Tibial artery (tissue), 4 donors: Measurements from ENCODE around the gene SLC43A2.

ENCODE experiments used
- DNase-seq, 2 donors: peaks; one replicate each; pipeline ENCODE4 v3.0.0-alpha.2; 2019
- H3K27ac ChIP-seq, 2 donors: fragments of 200-600 bp; sonication (generic) in 1 of 2; 1 replicate in 1 of 2; 2 replicates in 1 of 2; pipeline ENCODE4 v1.5.1; 2018 to 2019; ENCODE audit warnings: mild to moderate bottlenecking in 1 of 2
- H3K27me3 ChIP-seq, 2 donors: fragments of 200-600 bp; sonication (generic) in 1 of 2; one replicate each; pipeline versions ENCODE4 v1.5.1 to v1.6.0; 2016 to 2019
- H3K36me3 ChIP-seq, 3 donors: fragments of 200-600 bp; sonication (generic) in 2 of 3; one replicate each; pipeline ENCODE4 v1.5.1; 2016 to 2019; ENCODE audit warnings: mild to moderate bottlenecking in 2 of 3
- H3K4me1 ChIP-seq, 4 donors: fragments of 200-600 bp; sonication (generic) in 2 of 4; 1 replicate in 3 of 4; 2 replicates in 1 of 4; pipeline ENCODE4 v1.5.1; 2016 to 2019
- H3K4me3 ChIP-seq, 2 donors: fragments of 200-600 bp; sonication (generic) in 1 of 2; 1 replicate in 1 of 2; 2 replicates in 1 of 2; pipeline ENCODE4 v1.5.1; 2018 to 2019; ENCODE audit warnings: mild to moderate bottlenecking in 2 of 2
- H3K9me3 ChIP-seq, 3 donors: fragments of 200-600 bp; sonication (generic) in 1 of 3; one replicate each; pipeline ENCODE4 v1.5.1; 2016 to 2019
- intact Hi-C: fragments of 100-400 bp; cut with DNase I; formaldehyde crosslinking; loops from one replicate; pipeline ENCODE4 v1.15.0; 2023; ENCODE audit warnings: low total_unique reads
- TF ChIP-seq, protein P1 (sequence below), 2 experiments: fragments of 200-600 bp in 1 of 2; fragments of 450-650 bp in 1 of 2; IDR thresholded peaks; one replicate each; pipeline ENCODE4 v1.5.1; 2017 to 2019; ENCODE audit warnings: antibody characterized with exemption in 2 of 2, mild to moderate bottlenecking in 1 of 2, moderate library complexity in 1 of 2

SLC43A2 gene

DNA sequence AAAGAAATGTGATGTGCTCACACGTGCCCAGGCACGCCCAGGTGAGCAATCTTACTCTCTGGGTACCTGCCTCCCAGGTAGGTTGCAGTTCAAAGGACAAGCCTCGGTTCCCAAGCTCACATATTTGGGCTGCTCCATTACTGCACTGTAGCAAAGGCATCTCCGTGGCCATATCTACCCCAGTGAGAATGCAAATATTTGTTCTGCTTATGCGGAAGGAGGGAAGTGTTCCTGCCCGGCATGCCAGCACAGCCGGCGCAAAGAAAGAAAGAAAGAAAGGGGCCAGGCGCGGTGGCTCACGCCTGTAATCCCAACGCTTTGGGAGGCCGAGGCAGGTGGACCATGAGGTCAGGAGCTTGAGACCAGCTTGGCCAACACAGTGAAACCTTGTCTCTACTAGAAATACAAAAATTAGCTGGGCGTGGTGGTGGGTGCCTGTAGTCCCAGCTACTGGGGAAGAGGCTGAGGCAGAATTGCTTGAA lies 30.7 kb downstream of the SLC43A2 start:
- DNase-seq: no peak
- no peak overlapping the region for H3K4me3 ChIP-seq
- no peaks in the 10 kb centered on the region for H3K4me1 ChIP-seq
- H3K27ac ChIP-seq: no peak overlapping the region
- peaks cover 0 to 13% (median 0%) of the 10 kb centered on the region in 3 donors for H3K36me3 ChIP-seq
- intact Hi-C loops: no loop called here
- no peaks in the 10 kb centered on the region for H3K9me3 ChIP-seq
- TF ChIP-seq, protein P1, sequence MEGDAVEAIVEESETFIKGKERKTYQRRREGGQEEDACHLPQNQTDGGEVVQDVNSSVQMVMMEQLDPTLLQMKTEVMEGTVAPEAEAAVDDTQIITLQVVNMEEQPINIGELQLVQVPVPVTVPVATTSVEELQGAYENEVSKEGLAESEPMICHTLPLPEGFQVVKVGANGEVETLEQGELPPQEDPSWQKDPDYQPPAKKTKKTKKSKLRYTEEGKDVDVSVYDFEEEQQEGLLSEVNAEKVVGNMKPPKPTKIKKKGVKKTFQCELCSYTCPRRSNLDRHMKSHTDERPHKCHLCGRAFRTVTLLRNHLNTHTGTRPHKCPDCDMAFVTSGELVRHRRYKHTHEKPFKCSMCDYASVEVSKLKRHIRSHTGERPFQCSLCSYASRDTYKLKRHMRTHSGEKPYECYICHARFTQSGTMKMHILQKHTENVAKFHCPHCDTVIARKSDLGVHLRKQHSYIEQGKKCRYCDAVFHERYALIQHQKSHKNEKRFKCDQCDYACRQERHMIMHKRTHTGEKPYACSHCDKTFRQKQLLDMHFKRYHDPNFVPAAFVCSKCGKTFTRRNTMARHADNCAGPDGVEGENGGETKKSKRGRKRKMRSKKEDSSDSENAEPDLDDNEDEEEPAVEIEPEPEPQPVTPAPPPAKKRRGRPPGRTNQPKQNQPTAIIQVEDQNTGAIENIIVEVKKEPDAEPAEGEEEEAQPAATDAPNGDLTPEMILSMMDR (IDR thresholded peaks at IDR 0.05): no peak
- no peaks in the 10 kb centered on the region for H3K27me3 ChIP-seq

DNA sequence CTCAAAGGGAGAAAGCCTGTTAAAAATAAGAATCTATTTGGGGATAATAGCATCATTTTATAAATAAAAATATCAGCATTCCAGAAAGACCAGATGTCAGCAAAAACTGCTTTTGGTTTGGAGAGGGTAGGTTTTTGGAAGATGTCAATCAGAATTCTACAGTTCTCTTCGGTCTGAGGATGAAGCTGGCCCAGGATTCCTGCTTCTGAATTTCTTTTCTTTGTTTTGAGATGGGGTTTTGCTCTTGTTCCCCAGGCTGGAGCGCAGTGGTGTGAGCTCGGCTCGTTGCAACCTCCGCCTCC lies 35.1 kb downstream of the SLC43A2 start:
- peaks cover 0 to 22% (median 0%) of the 10 kb centered on the region in 3 donors for H3K36me3 ChIP-seq
- H3K27me3 ChIP-seq: no peaks in the 10 kb centered on the region
- intact Hi-C loops: no loop called here
- H3K4me3 ChIP-seq: no peak overlapping the region
- no peak for DNase-seq
- H3K9me3 ChIP-seq: no peaks in the 10 kb centered on the region
- peaks cover 0 to 27% (median 17%) of the 10 kb centered on the region in 4 donors for H3K4me1 ChIP-seq
- no peak overlapping the region for H3K27ac ChIP-seq
- TF ChIP-seq, protein P1 (IDR thresholded peaks at IDR 0.05): no peak

DNA sequence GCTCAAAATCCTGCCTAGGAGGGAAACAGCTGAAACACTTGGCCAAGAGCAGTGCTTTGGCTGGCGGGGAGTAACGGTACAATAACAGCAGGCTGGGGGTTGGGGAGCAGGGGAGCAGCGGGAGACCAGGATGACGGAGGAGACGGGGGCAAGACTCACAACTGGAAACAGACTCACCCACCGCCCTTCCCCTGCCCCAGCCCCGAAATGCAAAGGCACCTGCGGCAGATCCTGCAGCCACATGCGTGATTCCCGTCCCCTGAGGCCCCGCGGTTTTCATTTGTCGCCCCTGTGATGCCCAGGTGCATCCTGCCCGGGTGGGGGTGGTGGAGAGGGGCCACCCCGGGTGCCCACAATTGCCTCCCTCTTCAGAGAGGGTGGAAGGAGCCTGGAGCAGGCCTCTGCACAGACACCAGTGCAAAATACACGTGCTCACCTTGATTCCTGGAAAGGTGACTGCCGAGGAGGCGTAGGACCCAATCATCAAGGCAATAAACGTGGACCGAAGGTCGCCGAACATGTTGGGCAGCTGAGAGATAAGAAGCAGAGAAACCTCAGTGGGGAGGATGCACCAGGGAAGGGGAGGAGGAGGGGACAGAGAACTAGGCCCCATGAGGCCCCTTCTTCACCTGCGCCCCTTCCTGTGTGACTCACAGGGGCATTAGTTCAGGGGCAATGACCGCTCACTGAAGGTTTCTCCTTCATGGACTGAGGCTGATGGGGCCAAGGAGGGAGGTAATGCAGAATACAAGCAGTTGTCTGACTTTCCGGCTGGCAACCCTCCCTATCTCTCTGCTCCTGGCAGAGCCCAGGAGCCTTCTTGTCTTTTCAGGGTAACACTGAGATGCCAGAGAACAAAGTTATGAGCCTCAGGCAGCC lies 35.6 kb downstream of the SLC43A2 start:
- no peak for DNase-seq
- H3K27ac ChIP-seq: no peak overlapping the region
- H3K9me3 ChIP-seq: no peaks in the 10 kb centered on the region
- no peak overlapping the region for H3K4me3 ChIP-seq
- intact Hi-C loops: no loop called here
- H3K36me3 ChIP-seq: peaks cover 0 to 22% (median 0%) of the 10 kb centered on the region in 3 donors
- TF ChIP-seq, protein P1 (IDR thresholded peaks at IDR 0.05): no peak
- H3K4me1 ChIP-seq: peaks cover 0 to 27% (median 17%) of the 10 kb centered on the region in 4 donors
- no peaks in the 10 kb centered on the region for H3K27me3 ChIP-seq

DNA sequence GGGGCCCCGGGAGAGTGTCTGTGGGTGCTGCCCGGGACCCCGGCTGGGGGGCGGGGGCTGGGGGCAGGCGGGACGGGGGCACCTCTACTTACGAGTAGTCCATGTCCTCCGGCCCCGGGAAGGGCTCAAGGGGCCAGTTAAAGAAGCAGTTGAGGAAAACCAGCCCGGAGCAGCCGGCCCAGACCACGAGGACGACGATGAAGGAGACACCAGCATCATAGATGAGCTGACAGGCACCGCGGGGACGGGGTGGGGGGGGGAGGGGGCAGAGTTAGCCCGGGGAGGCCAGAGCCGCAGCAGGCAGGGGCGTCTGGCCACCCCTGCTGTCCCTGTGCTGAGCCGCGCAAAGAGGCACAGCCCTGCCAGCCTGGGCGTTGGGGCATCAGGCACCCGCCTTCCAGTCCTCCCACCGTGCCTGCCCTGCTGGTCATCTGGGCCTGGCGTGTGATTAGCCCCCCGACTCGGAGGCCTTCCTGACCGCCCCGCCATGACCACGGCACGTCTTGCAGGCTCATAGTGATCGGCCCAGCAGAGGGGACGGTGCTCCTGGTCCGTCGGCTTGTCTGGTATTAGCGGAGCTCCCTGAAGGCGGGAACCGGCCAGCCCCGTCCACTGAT lies 37.1 kb downstream of the SLC43A2 start:
- no peaks in the 10 kb centered on the region for H3K9me3 ChIP-seq
- no peak for DNase-seq
- peaks cover 0 to 22% (median 0%) of the 10 kb centered on the region in 3 donors for H3K36me3 ChIP-seq
- intact Hi-C loops: no loop called here
- H3K4me1 ChIP-seq: peaks cover 0 to 27% (median 17%) of the 10 kb centered on the region in 4 donors
- TF ChIP-seq, protein P1 (IDR thresholded peaks at IDR 0.05): no peak
- no peaks in the 10 kb centered on the region for H3K27me3 ChIP-seq
- H3K27ac ChIP-seq: peak overlapping the region; percentile 78 to 80
- H3K4me3 ChIP-seq: no peak overlapping the region

DNA sequence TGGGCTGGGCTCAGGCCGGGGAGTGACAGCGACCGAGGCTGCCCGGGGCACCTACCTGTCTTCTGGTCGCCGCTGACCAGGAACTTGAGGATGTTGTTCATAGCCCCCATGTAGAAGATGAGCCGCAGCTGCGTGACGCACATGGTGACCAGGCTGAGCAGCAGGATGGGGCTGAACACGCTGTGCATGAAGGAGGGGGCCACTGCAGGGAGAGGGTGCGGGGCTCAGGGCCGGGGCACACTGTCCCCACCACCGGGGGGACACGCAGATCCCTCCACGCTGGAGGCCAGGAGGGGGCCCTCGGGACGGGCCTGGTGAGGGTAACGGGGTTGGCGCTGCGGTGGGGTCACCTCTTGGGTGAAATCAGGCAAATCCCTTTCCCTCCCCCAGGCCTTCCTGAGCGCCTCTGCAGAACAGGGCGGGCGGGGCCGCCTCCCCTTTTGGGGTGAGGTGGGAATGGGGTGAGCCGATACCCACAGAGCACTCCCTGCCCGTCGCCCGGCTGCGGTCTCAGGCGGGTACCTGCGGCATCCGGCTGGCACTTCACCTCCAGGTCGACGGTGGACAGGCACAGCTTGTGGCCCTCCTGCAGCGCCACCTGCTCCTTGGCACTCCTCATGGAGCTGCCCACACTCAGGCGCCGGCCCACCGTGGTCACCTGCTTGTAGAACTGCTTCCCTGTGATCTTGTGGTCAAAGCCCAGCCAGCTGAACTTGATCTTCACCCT lies 37.7 kb downstream of the SLC43A2 start:
- no peak overlapping the region for H3K4me3 ChIP-seq
- intact Hi-C loops: no loop called here
- H3K27ac ChIP-seq: peak overlapping the region; percentile 78 to 80

More for the DNA sequence above, 37.7 kb downstream of the SLC43A2 start:
- no peak for DNase-seq
- Histone ChIP-seq H3K4me1 (peaks cover 0 to 27% (median 17%) of the 10 kb centered on the region in 4 donors), H3K9me3 (no peaks in the 10 kb centered on the region), H3K27me3 (no peaks in the 10 kb centered on the region), H3K36me3 (peaks cover 0 to 27% (median 0%) of the 10 kb centered on the region in 3 donors)
- TF ChIP-seq, protein P1 (IDR thresholded peaks at IDR 0.05): no peak
